HG03575 (cell line): ENCODE measurements around the gene AKR1B1.
"Not testable (repeated sequence)": the region's sequence is repeated elsewhere in the genome, so short reads cannot be mapped to it uniquely, and the experiment has no call there.

ENCODE experiments used
- ATAC-seq: cut with Tn5 transposase; IDR thresholded peaks from one replicate; pipeline ENCODE4 v1.9.1; 2021; ENCODE audit not compliant: unreplicated experiment, insufficient number of reproducible peaks, low FRiP score; ENCODE audit errors: extremely low read depth

AKR1B1 gene

DNA sequence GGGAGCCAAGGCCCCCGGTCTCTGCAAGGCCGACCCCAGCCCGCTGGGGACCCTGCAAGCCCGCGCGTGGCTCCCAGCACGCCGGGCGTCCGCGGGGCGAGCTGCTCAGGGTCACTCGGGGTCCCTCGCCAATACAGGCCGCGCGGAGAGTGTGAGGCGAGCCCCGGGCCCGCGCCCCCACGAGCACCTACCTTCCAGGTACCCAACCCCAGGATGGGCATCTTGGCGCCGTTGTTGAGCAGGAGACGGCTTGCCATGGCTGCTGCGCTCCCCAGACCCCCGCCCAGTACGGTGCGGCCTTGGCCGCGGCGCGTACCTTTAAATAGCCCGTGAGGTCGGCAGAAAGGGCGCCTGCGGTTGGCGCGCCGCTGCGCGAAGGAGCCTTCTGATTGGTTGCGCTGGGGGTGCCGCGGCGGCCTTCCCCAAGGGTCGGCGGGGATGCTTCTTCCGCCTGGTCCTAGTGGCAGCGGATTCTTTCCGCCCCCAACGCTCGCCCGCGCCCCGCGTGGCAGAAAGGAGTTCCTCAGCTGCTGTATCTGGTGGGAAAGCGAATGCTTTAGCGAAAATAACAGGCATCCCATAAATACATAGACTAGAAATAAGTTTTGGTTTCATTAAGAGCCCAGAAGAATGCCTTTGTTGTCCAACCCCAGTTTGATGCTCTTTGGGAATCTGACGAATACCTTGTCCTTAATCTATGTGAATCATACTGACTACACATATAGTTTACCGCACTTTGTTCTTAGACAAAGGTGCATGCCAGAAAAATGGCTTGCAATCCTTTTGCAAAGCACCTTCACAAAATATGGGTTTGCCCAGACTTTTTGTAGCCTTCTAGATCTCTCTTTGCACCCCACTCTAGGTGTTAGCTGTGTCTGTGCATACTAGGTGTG is at the start of gene AKR1B1:
TSS of gene AKR1B1 (minus strand) at position 295 of the 893 bp plus-strand sequence. CDS start at position 257, 38 bp downstream.
- peak; percentile 88 for ATAC-seq

DNA sequence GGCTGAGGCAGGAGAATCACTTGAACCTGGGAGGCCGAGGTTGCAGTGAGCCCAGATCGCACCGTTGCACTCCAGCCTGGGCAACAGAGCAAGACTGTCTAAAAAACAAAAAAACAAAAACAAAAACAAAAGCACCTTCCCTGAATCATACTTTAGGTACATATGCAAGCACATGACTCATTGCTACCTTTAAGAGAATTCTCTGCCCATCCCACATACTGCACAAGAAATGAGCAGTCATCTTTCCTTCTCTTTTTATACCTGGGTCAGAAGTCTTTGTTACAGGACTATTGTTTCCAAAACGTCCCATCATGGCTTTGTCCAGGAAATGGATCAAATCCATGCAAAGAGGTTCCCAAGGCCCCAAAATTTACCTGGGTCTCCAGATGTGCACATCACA is 47.0 kb upstream of the AKR1B1 start:
- ATAC-seq, result no peak

DNA sequence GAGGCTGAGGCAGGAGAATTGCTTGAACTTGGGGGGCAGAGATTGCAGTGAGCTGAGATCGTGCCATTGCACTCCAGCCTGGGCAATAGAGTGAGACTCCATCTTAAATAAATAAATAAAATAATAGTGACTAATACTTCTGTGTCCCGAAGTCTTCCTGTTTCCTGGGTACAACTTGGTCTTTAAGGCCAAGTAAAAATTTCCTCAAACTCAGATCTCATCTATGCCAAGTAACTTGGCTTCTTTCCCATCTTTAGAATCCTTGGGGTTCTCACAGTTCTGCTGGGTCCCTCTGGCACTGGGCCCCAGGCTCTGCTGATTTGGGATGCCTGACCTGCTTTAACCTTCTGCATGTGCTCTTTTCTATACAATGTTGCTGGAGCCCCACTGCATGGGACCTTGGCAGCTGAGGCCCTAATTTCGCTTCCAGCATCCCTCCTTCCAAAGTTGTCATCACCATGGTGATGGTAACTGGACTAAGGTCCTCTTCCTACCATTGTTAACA is 45.8 kb upstream of the AKR1B1 start:
- ATAC-seq, result no peak

DNA sequence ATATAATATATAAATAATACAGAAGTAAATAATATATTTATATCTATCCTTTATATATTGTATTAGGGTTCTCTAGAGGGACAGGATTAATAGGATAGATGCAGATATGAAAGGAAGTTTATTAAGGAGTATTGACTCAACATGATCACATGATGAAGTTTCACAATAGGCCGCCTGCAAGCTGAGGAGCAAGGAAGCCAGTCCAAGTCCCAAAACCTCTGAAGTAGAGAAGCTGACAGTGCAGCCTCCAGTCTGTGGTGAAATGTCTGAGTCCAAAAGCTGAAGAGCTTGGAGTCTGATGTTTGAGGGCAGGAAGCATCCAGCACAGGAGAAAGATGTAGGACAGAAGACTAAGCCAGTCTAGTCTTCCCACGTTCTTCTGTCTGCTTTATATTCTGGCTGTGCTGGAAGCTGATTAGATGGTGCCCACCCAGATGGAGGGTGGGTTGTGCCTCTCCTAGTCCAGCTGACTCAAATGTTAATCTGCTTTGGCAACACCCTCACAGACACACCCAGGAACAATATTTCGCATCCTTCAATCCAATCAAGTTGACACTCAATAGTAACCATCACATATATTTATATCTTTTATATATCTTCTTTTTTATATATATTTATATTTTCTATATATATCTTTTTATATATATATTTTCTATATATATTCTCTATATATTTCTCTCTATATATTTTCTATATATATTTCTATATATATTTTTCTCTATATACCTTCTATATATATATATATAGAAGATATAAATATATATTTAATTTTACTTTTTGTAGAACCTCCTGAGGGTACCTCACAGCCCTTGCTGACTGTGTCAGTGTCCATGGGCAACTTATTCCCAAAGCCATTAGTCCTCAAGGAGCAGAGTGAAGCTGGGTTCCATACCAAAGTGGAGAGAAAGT is 43.8 kb upstream of the AKR1B1 start:
- ATAC-seq, result no peak

DNA sequence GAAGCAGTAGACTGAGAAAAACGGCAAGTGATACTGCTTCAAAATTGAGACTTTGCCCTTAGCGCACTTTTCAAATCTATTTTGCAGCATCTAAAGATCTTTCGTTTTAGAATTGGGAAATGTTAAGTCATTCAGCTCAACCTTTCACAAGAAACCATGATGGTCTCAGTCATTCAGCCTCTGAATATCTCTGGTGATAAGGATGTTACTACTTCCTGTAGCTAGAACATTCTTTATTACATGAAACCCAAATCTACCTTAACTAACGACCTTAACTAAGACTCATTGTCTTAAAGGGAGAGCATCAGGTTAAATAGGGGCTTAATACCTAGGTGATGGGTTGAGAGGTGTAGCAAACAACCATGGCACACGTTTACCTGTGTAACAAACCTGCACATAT is 42.1 kb upstream of the AKR1B1 start:
- ATAC-seq, result no peak

DNA sequence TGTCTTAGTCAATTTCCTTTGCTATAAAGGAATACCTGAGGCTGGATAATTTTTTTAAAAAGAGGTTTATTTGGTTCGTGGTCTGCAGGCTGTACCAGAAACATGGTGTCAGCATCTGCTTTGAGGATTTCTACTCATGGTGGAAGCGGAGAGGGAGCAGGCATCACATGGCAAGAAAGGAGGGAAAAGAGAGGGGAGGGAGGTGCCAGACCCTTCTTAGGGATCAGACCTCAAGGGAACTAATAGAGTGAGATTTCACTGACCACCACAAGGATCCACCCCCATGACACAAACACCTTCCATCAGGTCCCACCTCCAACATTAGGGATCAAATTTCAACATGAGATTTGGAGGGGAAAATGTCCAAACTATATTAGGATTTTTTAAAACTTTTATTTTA is 41.5 kb upstream of the AKR1B1 start:
- no peak for ATAC-seq

DNA sequence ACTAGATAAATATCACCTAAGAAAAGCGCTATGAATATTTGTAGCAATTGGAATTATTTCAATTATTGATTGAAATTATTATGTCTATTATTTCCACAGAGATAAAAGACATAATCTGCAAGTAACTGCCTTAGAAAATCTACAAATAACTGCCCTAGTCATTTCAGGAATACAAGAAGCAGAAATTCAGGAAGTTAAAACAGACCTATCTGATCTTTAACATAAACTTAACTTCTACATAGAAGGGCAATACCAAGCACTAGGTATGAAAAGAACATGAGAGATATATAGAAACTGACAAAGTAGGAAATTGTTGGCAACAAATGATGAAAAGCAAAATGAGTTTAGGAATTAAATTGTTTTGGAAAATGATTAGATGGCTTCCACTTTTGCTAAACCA is 36.6 kb upstream of the AKR1B1 start:
- no peak for ATAC-seq

DNA sequence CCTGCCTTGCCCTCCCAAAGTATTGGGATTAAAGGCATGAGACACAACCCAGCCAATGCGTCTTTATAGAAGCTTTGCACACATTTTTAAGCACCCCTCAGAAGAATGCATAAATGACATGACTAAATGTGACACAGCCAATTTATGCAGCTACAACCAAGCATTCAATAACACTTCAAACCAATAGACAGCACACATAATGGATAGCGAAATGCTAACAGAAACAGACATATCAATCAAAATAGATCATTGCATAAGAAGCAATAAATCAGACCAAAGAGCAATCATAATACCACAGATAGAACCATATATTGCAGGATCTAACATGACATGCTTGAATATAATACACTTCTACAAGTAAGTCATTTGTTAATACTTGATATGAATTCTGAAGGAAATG is 34.2 kb upstream of the AKR1B1 start:
- ATAC-seq, result no peak

DNA sequence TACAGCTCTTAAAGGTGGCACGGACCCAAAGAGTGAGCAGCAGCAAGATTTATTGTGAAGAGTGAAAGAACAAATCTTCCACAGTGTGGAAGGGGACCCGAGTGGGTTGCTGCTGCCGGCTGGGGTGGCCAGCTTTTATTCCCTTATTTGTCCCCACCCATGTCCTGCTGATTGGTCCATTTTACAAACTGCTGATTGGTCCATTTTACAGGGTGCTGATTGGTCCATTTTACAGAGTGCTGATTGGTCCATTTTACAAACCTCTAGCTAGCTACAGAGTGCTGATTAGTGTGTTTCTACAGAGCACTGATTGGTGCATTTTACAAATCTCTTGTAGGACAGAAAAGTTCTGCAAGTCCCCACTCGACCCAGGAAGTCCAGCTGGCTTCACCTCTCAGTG is 28.8 kb upstream of the AKR1B1 start:
- ATAC-seq, result not testable (repeated sequence)

DNA sequence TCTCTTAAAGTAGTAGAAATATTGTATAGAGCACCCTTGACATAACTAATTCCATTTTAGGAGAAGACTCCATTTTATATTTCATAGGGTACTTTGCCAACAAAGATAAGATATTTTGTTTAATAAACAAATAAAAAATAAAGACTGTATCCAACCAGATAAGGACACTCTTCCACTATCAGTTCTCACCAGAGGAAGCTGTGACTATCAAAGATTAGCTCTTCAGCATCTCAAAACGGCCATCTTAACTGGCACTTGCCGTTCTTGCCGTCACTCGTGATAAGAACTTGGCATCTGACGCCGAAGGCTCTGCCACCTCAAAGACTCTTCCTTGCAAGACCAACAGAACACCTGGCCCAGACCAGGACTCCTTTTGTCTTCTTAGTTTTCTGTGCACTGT is 26.3 kb upstream of the AKR1B1 start:
- ATAC-seq, result no peak

DNA sequence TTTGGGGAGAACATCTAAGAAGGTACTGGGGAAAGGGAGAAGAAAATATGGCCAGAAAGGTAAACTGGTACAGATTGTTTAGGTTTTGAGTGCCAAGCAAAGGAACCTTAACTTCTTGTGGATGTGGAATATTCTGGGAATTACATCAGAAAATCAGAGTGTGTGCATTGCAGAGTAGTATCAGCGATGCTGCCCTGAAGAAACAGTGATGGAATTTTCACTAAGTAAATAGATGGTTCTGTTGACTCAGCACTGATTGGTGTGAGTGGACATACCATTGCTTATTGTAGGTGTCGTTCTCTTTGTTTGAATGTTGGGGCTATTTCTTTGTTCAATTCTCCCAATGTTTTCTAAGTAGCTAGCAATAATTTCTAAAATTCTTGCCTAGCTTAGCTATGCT is 24.4 kb upstream of the AKR1B1 start:
- ATAC-seq, result no peak

DNA sequence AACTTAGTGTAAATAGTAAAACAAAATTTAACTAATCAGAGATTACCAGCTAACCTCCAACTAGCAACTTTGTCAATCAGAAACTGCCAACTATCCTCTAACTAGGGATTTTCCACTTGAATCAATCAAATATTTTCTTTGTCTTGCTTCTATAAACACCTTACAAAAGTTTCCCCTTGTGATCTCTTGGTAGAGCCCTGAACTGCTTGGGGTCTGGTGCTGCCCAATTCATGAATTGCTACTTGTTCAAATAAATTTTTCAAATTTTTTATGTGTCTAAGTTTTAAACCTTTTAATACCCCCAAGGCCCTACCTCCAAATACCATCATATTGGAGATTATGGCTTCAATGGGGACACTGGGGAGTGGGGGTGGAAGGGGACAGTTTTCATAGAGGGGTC is 24.0 kb upstream of the AKR1B1 start:
- ATAC-seq, result no peak

DNA sequence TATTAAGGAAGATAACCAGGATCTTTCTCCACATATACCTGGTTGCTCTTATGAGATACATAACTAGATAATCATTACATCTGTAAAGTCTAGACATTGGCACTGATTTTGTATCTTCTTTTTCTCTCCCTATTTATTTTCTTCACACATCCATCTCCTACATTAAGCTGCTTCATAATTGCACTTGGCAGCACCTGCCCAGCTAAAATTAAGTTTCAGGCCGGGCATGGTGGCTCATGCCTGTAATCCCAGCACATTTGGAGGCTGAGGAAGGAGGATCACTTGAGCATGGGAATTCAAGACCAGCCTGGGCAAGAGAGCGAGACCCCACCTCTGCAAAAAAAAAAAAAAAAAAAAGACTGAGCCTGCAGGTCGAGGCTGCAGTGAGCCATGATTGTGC is 22.3 kb upstream of the AKR1B1 start:
- ATAC-seq, result no peak

DNA sequence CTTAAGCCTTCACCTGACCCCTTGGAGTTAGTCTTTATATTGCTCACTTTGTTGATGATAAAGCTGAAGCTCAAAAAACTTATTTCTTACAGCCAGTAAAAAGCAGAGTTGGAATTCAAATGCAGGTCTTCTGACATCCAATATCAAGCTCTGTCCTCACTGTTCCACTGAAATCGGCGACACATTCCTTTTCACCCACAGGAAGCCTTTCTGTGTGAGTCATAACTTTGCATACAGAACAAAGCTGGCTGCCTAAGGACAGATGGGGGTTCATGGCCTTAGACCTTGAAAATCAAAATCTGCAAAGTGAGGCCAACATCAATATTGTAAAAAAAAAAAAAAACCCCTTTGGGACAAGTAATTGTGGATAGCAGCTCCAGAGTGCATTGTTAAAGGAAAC is 21.8 kb upstream of the AKR1B1 start:
- no peak for ATAC-seq

DNA sequence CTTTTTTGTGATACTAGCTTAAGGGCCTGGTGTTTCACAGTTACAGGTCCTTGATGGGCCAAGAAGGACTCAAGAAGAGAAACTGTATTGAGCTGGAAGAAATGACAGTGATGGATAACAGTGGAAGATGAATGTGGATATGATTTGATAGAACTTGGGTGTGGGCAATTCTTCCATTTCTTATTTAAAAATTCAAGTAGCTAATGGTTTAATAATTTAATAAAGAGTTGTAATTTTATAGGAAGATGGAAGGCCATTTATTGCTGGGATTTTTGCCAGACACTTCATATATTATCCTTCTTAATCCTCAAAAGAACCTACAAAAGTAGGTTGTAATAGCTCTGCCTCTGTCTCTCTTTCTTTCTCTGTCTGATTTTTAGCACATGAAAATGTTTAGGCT is 21.3 kb upstream of the AKR1B1 start:
- no peak for ATAC-seq

DNA sequence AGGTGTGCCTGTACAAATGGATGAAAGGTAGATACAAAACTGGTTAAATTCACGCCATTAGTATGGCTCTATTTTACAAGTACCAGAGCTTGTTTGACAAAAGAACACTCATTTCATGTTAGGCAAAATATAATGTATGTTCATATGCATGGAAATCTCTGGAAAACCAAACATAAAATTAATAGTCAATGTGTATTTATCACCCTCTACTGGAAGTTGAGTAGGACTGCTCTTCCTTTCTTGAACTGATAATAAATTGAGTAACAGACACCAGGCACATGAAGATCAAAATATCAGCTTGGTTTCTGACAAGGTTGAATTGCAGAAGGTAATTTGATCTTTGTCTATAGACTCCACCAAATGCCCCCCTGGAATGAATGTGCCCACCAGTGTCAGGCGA is 19.8 kb upstream of the AKR1B1 start:
- no peak for ATAC-seq

DNA sequence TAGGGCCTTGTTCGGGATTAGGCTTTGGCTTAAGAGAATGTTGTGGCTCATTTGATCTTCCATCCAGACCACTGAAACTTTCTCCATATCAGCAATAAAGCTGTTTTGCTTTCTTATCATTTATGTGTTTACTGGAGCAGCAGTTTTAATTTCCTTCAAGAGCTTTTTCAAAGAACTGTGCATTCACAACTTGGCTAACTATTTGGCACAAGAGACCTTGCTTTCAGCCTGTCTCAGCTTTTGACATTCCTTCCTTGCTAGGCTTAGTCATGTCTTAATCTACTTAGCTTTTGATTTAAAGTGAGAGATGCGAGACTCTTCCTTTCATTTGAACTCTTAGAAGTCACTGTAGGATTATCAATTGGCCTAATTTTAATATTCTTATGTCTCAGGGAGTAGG is 19.1 kb upstream of the AKR1B1 start:
- no peak for ATAC-seq

DNA sequence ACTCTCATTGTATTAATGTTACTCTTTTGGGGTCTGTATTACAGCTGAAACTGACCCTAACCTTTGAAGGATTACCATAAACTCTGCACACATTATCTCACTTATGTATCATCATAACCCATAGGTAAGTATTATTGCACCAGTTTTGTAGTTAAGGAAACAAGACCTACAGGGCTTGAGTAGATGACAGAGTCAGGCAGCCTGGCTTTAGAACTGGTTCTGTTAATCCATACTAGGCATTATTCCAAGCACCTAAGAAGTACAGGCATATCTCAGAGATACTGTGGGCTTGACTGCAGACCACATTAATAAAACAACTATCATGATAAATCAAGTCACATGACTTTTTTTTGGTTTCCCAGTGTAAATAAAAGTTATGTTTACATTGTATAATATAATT is 17.1 kb upstream of the AKR1B1 start:
- no peak for ATAC-seq

DNA sequence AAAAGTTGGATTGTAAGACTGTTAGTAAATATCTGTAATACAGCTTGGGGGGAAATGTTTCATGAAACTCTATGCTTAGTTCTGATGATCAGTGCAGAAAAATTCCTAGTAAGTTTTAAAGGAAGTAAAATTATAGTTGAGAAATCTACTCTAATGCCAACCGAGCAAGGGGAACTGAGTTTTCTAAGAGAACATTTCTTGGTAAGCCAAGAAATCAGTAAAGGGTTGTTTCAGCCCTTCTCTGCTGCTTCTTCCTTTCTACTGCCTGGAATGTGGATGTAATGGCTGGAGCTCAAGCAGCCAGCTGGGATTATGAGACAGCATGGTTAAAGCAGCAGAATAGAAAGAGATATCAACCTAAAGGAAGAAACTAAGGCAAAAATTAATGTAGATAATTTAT is 15.9 kb upstream of the AKR1B1 start:
- no peak for ATAC-seq

DNA sequence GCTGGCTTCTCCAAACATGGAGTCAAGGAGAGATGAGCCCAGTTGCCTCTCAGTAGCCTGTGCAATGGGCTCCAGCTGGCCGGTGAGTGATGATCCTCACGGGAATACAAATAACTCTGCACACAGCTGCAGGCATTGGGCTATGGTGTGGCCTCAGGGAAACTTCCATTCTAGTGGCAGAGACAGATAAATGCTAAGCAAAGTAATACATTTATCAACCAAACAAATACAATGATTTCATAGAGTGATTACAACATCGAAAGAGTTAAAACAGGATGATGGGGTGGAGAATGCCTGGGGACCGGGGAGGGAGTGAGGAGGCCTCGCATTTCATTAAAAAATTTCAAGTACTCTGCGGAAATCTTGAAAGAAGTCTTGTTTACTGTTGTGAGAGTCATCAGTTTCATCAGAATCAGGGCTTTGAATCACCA is 15.0 kb upstream of the AKR1B1 start:
- ATAC-seq, result no peak
